Activated naive CD4-positive, alpha-beta T cell treated with anti-CD3 and anti-CD28 coated beads, Interleukin-2, amount 50 U/mL, for 72 hours (primary cell): ENCODE data around the gene UBLCP1. TPM values are rescaled to one million over a fixed set of nuclear protein-coding genes. Genes with fewer than 3 reads are reported as not detected.
"Not testable (repeated sequence)": the region's sequence is repeated elsewhere in the genome, so short reads cannot be mapped to it uniquely, and the experiment has no call there.

Experiments
- ATAC-seq, 2 donors: fragments of 150-1000 bp; cut with Tn5 transposase; 2 replicates each; pipeline ENCODE4 v1.10.0; 2021; ENCODE audit warnings: mild to moderate bottlenecking in 2 of 2, moderate library complexity in 2 of 2
- DNase-seq, 2 donors: peaks; one replicate each; pipeline ENCODE4 v3.0.0; 2021 to 2022; ENCODE audit warnings: low spot score in 2 of 2
- H3K27ac Mint-ChIP-seq, 2 donors: one replicate each; pipeline ENCODE4 v1.8.0; 2022; ENCODE audit warnings: mild to moderate bottlenecking in 2 of 2, mixed read lengths in 2 of 2
- H3K36me3 Mint-ChIP-seq, 2 donors: one replicate each; pipeline ENCODE4 v1.8.0; 2022; ENCODE audit warnings: mixed read lengths in 2 of 2
- H3K9me3 Mint-ChIP-seq, 2 donors: one replicate each; pipeline ENCODE4 v1.8.0; 2022; ENCODE audit warnings: mixed read lengths in 2 of 2
- total RNA-seq, 2 donors: library from RNA; stranded (reverse); gene quantifications; one replicate each; pipeline ENCODE4 v1.2.3, GENCODE V29; 2022

Gene UBLCP1
- total RNA-seq, 2 donors from 2014 or later = 22.7 to 24.0 TPM

DNA sequence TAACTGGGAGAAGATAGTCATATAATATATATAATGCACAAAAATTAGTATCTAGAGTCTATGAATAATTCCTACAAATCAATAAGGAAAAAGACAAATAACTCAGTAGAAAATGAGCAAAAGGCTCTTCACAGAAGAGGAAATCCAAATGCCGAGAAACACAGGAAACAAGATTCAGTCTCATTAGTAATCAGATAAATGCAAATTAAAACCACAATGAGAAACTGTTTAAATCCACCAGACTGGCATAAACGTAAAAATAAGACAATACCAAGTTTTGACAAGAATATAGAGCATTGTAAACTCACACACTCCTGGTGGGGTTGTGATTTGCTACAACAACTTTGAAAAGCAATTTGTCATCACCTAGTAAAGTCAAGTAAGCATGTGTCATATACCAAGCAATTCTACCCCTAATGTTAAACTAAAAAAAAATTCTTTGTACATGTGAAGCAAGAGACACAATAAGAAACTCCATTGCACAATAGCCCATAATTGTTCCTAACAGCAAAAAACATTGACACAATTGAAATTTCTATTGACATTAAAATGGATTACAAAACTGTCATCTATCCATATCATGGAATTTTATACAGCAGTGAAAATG lies 21.0 kb upstream of the UBLCP1 start:
- peak overlapping the region; percentile 27 to 58 for H3K27ac Mint-ChIP-seq
- no peaks in the 10 kb centered on the region for H3K9me3 Mint-ChIP-seq
- DNase-seq (no peak), ATAC-seq (no peak)
- H3K36me3 Mint-ChIP-seq = no peaks in the 10 kb centered on the region

DNA sequence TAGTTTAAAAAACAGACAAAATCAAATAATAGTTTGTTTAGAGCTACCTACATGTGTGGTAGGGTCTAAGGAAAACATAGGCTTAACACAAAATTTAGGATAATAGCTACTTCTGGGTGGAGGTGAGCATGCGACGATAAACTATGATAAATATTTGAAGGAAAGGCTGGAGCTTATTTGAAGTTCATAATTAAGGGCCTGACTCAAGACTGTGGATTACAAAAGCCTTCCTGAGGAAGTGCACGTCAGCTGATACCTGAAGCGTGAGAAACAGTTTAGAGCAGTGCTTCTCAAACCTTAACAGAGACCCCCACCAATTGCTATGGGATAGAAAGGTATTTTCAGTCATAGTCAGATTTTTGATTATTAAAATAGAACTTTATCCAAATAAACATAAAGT lies 20.4 kb upstream of the UBLCP1 start:
- Mint-ChIP-seq H3K36me3 (no peaks in the 10 kb centered on the region), H3K27ac (peak overlapping the region in 1 of 2 donors; percentile 27), H3K9me3 (no peaks in the 10 kb centered on the region)
- ATAC-seq (no peak), DNase-seq (no peak)

DNA sequence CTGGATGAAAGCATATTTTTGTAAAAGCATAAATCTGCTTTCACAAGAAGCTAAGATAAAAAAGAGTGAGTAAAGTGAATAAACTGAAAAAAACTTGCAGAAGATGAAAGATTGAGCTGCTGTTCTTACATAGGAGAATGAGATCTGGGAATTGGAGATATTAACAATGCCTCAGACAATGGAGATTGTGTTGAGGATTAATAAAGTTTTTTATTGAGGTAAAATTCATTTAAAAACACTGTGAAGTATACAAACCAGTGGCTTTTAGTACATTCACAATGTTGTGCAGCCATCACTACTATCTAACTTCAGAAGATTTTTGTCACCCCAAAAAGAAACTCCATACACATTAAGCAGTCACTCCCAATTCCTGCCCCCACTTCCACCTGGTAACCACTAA lies 19.7 kb upstream of the UBLCP1 start:
- Mint-ChIP-seq H3K9me3 (no peaks in the 10 kb centered on the region), H3K27ac (no peak overlapping the region), H3K36me3 (no peaks in the 10 kb centered on the region)
- DNase-seq = no peak
- ATAC-seq = no peak

DNA sequence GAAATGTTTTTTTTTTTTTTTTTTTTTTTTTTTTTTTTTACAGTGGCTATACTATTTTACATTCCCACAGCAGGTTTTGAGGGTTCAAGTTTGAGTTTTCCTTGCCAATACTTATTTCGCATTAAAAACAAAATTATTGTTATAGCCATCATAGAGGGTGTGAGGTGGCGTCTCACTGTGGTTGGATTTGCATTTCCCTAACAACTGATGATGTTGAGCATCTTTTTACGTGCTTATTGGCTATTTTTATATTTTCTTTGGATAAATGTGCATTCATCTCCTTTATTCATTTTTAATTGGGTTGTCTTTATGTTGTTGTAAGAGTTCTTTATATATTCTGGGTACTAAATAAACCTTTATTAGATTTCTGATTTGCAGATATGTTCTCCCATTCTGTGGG lies 18.9 kb upstream of the UBLCP1 start:
- DNase-seq (no peak), ATAC-seq (no peak)
- Mint-ChIP-seq H3K9me3 (no peaks in the 10 kb centered on the region), H3K36me3 (no peaks in the 10 kb centered on the region), H3K27ac (no peak overlapping the region)

- Mint-ChIP-seq H3K36me3 (no peaks in the 10 kb centered on the region), H3K27ac (peak overlapping the region in 1 of 2 donors; percentile 3), H3K9me3 (no peaks in the 10 kb centered on the region)
- no peak for DNase-seq
- peak in 1 of 2 donors; percentile 39 for ATAC-seq
Observed at GRCh38 chr5:159244890-159245289, 18.2 kb upstream of the UBLCP1 start.

GRCh38 chr5:159249158-159249557 lies 13.9 kb upstream of the UBLCP1 start:
- no peaks in the 10 kb centered on the region for H3K36me3 Mint-ChIP-seq

GRCh38 chr5:159252195-159252594 lies 10.9 kb upstream of the UBLCP1 start:
- peak in 1 of 2 donors; percentile 70 for ATAC-seq
- no peak for DNase-seq
- Mint-ChIP-seq H3K36me3 (no peaks in the 10 kb centered on the region), H3K9me3 (no peaks in the 10 kb centered on the region), H3K27ac (no peak overlapping the region)

More at GRCh38 chr5:159249158-159249557, 13.9 kb upstream of the UBLCP1 start:
- DNase-seq (no peak), ATAC-seq (no peak)
- Mint-ChIP-seq H3K9me3 (no peaks in the 10 kb centered on the region), H3K27ac (no peak overlapping the region)

GRCh38 chr5:159257007-159257406 lies 6.1 kb upstream of the UBLCP1 start:
- no peaks in the 10 kb centered on the region for H3K36me3 Mint-ChIP-seq
- ATAC-seq = no peak
- H3K27ac Mint-ChIP-seq = no peak overlapping the region
- DNase-seq = no peak
- peaks cover 2 to 11% of the 10 kb centered on the region in 2 donors for H3K9me3 Mint-ChIP-seq

GRCh38 chr5:159257629-159258283 lies 5.3 kb upstream of the UBLCP1 start:
- Mint-ChIP-seq H3K9me3 (peaks cover 3 to 11% of the 10 kb centered on the region in 2 donors), H3K36me3 (peaks cover 3% of the 10 kb centered on the region in 2 donors), H3K27ac (no peak overlapping the region)
- DNase-seq (no peak), ATAC-seq (no peak)

GRCh38 chr5:159258361-159258760 lies 4.7 kb upstream of the UBLCP1 start:
- no peak for ATAC-seq
- no peak for DNase-seq
- peaks cover 3 to 11% of the 10 kb centered on the region in 2 donors for H3K9me3 Mint-ChIP-seq
- H3K27ac Mint-ChIP-seq = no peak overlapping the region
- peaks cover 5 to 8% of the 10 kb centered on the region in 2 donors for H3K36me3 Mint-ChIP-seq

- not testable (repeated sequence) for H3K27ac Mint-ChIP-seq, DNase-seq, ATAC-seq
- Mint-ChIP-seq H3K9me3 (peaks cover 3 to 11% of the 10 kb centered on the region in 2 donors), H3K36me3 (peaks cover 11 to 17% of the 10 kb centered on the region in 2 donors)
Observed at GRCh38 chr5:159260212-159260611, 2.9 kb upstream of the UBLCP1 start.

DNA sequence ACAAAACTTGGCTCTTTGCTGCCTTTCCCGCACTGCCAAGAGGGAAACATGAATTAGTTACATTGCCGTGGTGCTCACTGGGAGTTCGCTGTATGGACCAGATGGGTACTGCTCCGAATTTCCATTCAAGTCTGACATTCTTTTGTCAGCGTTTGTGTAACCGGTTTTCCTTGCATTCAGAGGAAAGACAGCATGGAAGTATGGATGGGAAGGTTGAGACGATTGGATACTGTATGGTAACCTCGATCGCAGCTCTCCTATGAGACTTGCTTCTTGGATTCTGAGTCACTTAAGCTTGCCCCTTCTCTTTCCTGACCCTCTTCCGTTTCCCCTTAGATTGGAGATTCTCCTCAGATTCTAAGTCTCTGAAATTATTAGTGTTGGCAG lies 625 bp upstream of the UBLCP1 start:
- DNase-seq = no peak
- ATAC-seq = peak; percentile 58 to 66
- Mint-ChIP-seq H3K27ac (peak overlapping the region; percentile 93 to 100), H3K9me3 (peaks cover 3 to 14% of the 10 kb centered on the region in 2 donors), H3K36me3 (peaks cover 21 to 39% of the 10 kb centered on the region in 2 donors)

- peaks cover 21 to 44% of the 10 kb centered on the region in 2 donors for H3K36me3 Mint-ChIP-seq
- peak; percentile 4 to 18 for ATAC-seq
- H3K27ac Mint-ChIP-seq = peak overlapping the region; percentile 93 to 100
- DNase-seq = no peak
- peaks cover 3 to 15% of the 10 kb centered on the region in 2 donors for H3K9me3 Mint-ChIP-seq
Observed at GRCh38 chr5:159263569-159263905, 447 bp downstream of the UBLCP1 start.

GRCh38 chr5:159266764-159267163 lies 3.7 kb downstream of the UBLCP1 start:
- not testable (repeated sequence) for H3K27ac Mint-ChIP-seq, ATAC-seq, DNase-seq, H3K9me3 Mint-ChIP-seq
- H3K36me3 Mint-ChIP-seq = peaks cover 21 to 51% of the 10 kb centered on the region in 2 donors

DNA sequence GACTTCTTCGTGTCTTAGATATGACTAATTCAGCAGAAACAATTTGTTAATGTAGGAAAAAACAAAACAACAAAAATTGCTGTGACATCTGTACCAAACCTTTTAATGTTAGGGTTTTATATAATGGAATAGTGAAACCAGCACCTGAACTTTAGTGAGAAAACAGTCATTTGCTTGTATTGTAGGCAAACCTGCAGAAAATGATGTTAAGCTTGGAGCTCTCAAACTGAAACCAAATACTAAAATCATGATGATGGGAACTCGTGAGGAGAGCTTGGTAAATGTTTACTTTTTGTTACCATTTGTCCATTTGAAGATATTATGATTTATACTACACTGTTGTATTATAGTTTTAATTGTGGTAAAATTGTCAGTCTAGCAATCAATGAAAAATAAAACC lies 6.6 kb downstream of the UBLCP1 start:
- Mint-ChIP-seq H3K36me3 (peaks cover 10 to 37% of the 10 kb centered on the region in 2 donors), H3K9me3 (peaks cover 0 to 4% of the 10 kb centered on the region in 2 donors), H3K27ac (no peak overlapping the region)
- DNase-seq (no peak), ATAC-seq (peak in 1 of 2 donors; percentile 60)

- DNase-seq (no peak), ATAC-seq (no peak)
- Mint-ChIP-seq H3K27ac (no peak overlapping the region), H3K9me3 (no peaks in the 10 kb centered on the region), H3K36me3 (peaks cover 0 to 24% of the 10 kb centered on the region in 2 donors)
Observed at GRCh38 chr5:159273923-159274322, 10.8 kb downstream of the UBLCP1 start.

DNA sequence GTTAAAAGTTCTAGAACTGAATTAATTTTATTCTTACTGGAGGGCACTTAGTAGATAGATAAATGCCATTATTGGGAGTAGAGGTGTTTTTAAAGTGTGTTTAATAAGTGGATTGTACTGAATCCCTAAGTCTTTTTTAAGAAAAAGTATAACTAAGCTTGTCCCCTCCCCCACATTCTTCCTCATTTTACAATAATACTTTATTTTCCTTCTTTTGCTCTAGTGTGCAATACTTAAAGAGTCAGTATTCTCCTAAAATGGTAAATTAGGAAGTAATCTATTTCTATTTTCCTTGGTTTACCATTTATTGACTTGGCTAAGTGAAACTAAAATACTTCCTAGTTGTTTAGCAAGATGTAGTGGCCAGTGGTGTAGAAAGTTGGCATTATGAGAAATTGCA lies 11.6 kb downstream of the UBLCP1 start:
- no peak for ATAC-seq
- no peak for DNase-seq
- Mint-ChIP-seq H3K27ac (no peak overlapping the region), H3K36me3 (peaks cover 0 to 19% of the 10 kb centered on the region in 2 donors), H3K9me3 (no peaks in the 10 kb centered on the region)
